HEK293 (cell line): Measurements from ENCODE around the gene ATF6.

Experiments
- CTCF ChIA-PET: fragments of 350-600 bp; formaldehyde crosslinking; extraction: SDS; loops from one replicate; lab custom pipeline; 2021; ENCODE audit warnings: antibody characterized with exemption; lab: Yijun Ruan, JAX
- POLR2A ChIA-PET: fragments of 300-600 bp; formaldehyde crosslinking; extraction: SDS; loops from one replicate; lab custom pipeline; 2020; ENCODE audit warnings: antibody characterized with exemption, inconsistent platforms; lab: Yijun Ruan, JAX
- H3K27ac ChIP-seq: fragments of 200-500 bp; sonication (Bioruptor generic); 2 replicates; pipeline ENCODE4 v1.5.1; 2014; ENCODE audit warnings: low read depth, low read length, control low read depth, inconsistent platforms; ENCODE audit errors: extremely low read depth
- H3K36me3 ChIP-seq, 2 experiments: fragments of 200-500 bp in 1 of 2; sonication (Bioruptor generic) in 1 of 2; 1 replicate in 1 of 2; 2 replicates in 1 of 2; pipeline ENCODE4 v1.5.1; 2014 to 2017; ENCODE audit warnings: inconsistent platforms in 2 of 2, low read length in 2 of 2; ENCODE audit not compliant: control insufficient read depth in 2 of 2, insufficient read depth in 1 of 2
- H3K4me1 ChIP-seq: fragments of 200-500 bp; sonication (Bioruptor generic); 2 replicates; pipeline ENCODE4 v1.5.1; 2014; ENCODE audit warnings: mild to moderate bottlenecking, low read length, inconsistent platforms; ENCODE audit not compliant: control insufficient read depth, insufficient read depth
- H3K4me3 ChIP-seq: 2 replicates; pipeline ENCODE4 v1.5.1; 2011; ENCODE audit warnings: low read depth, mild to moderate bottlenecking, control low read depth, low read length, moderate library complexity
- H3K9me3 ChIP-seq: fragments of 200-500 bp; sonication (Bioruptor generic); 2 replicates; pipeline ENCODE4 v1.5.1; 2014; ENCODE audit warnings: low read depth, low read length, inconsistent platforms; ENCODE audit not compliant: control insufficient read depth, insufficient read depth
- BCL11B ChIP-seq: fragments of 450-650 bp; formaldehyde crosslinking; IDR thresholded peaks from 2 replicates; pipeline ENCODE4 v1.5.1; 2016; ENCODE audit warnings: low read depth, missing biosample characterization, missing genetic modification characterization
- GLI4 ChIP-seq: fragments of 450-650 bp; formaldehyde crosslinking; IDR thresholded peaks from 2 replicates; pipeline ENCODE4 v1.5.1; 2016; ENCODE audit warnings: missing biosample characterization, missing genetic modification characterization
- SCRT1 ChIP-seq: fragments of 450-650 bp; formaldehyde crosslinking; IDR thresholded peaks from 2 replicates; pipeline ENCODE4 v1.5.1; 2016; ENCODE audit warnings: missing biosample characterization, missing genetic modification characterization, borderline replicate concordance
- SCRT2 ChIP-seq: fragments of 450-650 bp; formaldehyde crosslinking; IDR thresholded peaks from 2 replicates; pipeline ENCODE4 v1.5.1; 2016; ENCODE audit warnings: missing biosample characterization, missing genetic modification characterization
- SP7 ChIP-seq: fragments of 450-650 bp; formaldehyde crosslinking; IDR thresholded peaks from 2 replicates; pipeline ENCODE4 v1.5.1; 2016; ENCODE audit warnings: missing biosample characterization, missing genetic modification characterization
- TCF7L2 ChIP-seq: IDR thresholded peaks from 2 replicates; pipeline ENCODE4 v1.6.1; 2011; ENCODE audit warnings: low read depth, mild to moderate bottlenecking, inconsistent platforms, low read length, moderate library complexity, borderline replicate concordance
- TRIM28 ChIP-seq: IDR thresholded peaks from 2 replicates; pipeline ENCODE4 v1.6.1; 2011; ENCODE audit warnings: low read length, control low read depth, borderline replicate concordance
- ZBTB26 ChIP-seq: fragments of 450-650 bp; formaldehyde crosslinking; optimal IDR thresholded peaks from 2 replicates; pipeline ENCODE3; 2016; ENCODE audit warnings: missing biosample characterization, mild to moderate bottlenecking, missing genetic modification characterization
- ZBTB48 ChIP-seq: fragments of 450-650 bp; formaldehyde crosslinking; IDR thresholded peaks from 2 replicates; pipeline ENCODE4 v1.5.1; 2016; ENCODE audit warnings: missing biosample characterization, missing genetic modification characterization
- ZBTB6 ChIP-seq: fragments of 450-650 bp; formaldehyde crosslinking; IDR thresholded peaks from 2 replicates; pipeline ENCODE4 v1.5.1; 2017; ENCODE audit warnings: missing biosample characterization, missing genetic modification characterization
- ZFP3 ChIP-seq: fragments of 450-650 bp; formaldehyde crosslinking; IDR thresholded peaks from 2 replicates; pipeline ENCODE4 v1.5.1; 2016; ENCODE audit warnings: low read depth, missing biosample characterization, missing genetic modification characterization
- ZNF10 ChIP-seq: fragments of 450-650 bp; formaldehyde crosslinking; IDR thresholded peaks from 2 replicates; pipeline ENCODE4 v1.5.1; 2017; ENCODE audit warnings: missing biosample characterization, missing genetic modification characterization
- ZNF112 ChIP-seq: fragments of 450-650 bp; formaldehyde crosslinking; IDR thresholded peaks from 2 replicates; pipeline ENCODE4 v1.5.0; 2017; ENCODE audit warnings: missing biosample characterization, missing genetic modification characterization
- ZNF114 ChIP-seq: fragments of 450-650 bp; formaldehyde crosslinking; IDR thresholded peaks from 2 replicates; pipeline ENCODE4 v1.5.0; 2017; ENCODE audit warnings: missing biosample characterization, missing genetic modification characterization
- ZNF175 ChIP-seq: fragments of 450-650 bp; formaldehyde crosslinking; IDR thresholded peaks from 2 replicates; pipeline ENCODE4 v1.5.1; 2016; ENCODE audit warnings: missing biosample characterization, missing genetic modification characterization
- ZNF24 ChIP-seq: fragments of 450-650 bp; formaldehyde crosslinking; IDR thresholded peaks from 2 replicates; pipeline ENCODE4 v1.5.1; 2016; ENCODE audit warnings: missing biosample characterization, missing genetic modification characterization
- ZNF449 ChIP-seq: fragments of 450-650 bp; formaldehyde crosslinking; IDR thresholded peaks from 2 replicates; pipeline ENCODE4 v1.5.1; 2017; ENCODE audit warnings: missing biosample characterization, mild to moderate bottlenecking, missing genetic modification characterization, moderate library complexity
- ZNF544 ChIP-seq: fragments of 450-650 bp; formaldehyde crosslinking; IDR thresholded peaks from 2 replicates; pipeline ENCODE4 v1.5.0; 2017; ENCODE audit warnings: missing biosample characterization, missing genetic modification characterization
- ZNF585B ChIP-seq: fragments of 450-650 bp; formaldehyde crosslinking; IDR thresholded peaks from 2 replicates; pipeline ENCODE4 v1.5.1; 2016; ENCODE audit warnings: missing biosample characterization, missing genetic modification characterization
- ZNF654 ChIP-seq: fragments of 450-650 bp; formaldehyde crosslinking; IDR thresholded peaks from 2 replicates; pipeline ENCODE4 v1.5.1; 2016; ENCODE audit warnings: low read depth, missing biosample characterization, missing genetic modification characterization
- ZNF670 ChIP-seq: fragments of 450-650 bp; formaldehyde crosslinking; IDR thresholded peaks from 2 replicates; pipeline ENCODE4 v1.5.1; 2016; ENCODE audit warnings: missing biosample characterization, missing genetic modification characterization, low read depth
- ZNF707 ChIP-seq: fragments of 450-650 bp; formaldehyde crosslinking; IDR thresholded peaks from 2 replicates; pipeline ENCODE4 v1.5.1; 2016; ENCODE audit warnings: missing biosample characterization, missing genetic modification characterization
- TF ChIP-seq, protein P1 (sequence below): fragments of 450-650 bp; formaldehyde crosslinking; IDR thresholded peaks from 2 replicates; pipeline ENCODE4 v1.5.1; 2016; ENCODE audit warnings: missing biosample characterization, missing genetic modification characterization, borderline replicate concordance

The ATF6 gene

DNA sequence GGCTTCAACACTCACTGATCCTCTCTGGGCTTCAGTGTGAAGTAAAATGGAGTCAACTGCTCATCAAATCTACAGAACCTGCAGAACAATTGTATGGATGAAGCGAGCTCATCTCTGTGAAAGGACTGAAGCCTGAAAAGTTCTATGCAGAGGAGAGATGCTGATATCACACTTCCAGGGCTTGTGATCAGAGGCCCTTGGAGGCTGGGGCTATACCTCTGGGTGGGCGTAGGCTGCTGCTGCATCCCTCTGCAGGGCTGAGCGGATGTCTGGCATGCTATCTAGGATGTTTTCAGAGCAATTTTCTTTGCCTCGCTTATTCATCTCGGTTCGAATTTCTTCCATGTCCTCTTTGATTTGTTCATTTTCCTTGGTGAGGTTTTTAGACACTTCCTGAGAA lies 240.0 kb downstream of the ATF6 start:
- POLR2A ChIA-PET, result no interaction called here
- H3K36me3 ChIP-seq, result no peaks in the 10 kb centered on the region
- TF ChIP-seq ZNF114 (tag by site-specific recombination), result no peak
- H3K4me3 ChIP-seq, result no peak overlapping the region
- CTCF ChIA-PET, result interaction anchor here (0.6 kb wide), 2 partner anchors 42 to 139 kb away, joined by 4 to 5 read pairs; no protein-coding TSS in a partner anchor
- peaks cover 5% of the 10 kb centered on the region; the same call in 1 of the 2 replicates for H3K4me1 ChIP-seq
- H3K9me3 ChIP-seq, result no peaks in the 10 kb centered on the region
- H3K27ac ChIP-seq, result no peak overlapping the region

- TF ChIP-seq SP7 (tag by site-specific recombination), result no peak
- ChIA-PET CTCF (no interaction called here), POLR2A (interaction anchor here (0.6 kb wide), 1 partner anchor 8 kb away, joined by 3 read pairs; no protein-coding TSS in a partner anchor)
These were observed 241.3 kb downstream of the ATF6 start for GRCh38 chr1:162007466-162007865.

GRCh38 chr1:162008799-162009198 lies 242.7 kb downstream of the ATF6 start:
- H3K4me1 ChIP-seq, result peaks cover 2% of the 10 kb centered on the region; the same call in 1 of the 2 replicates
- POLR2A ChIA-PET, result no interaction called here
- H3K27ac ChIP-seq, result no peak overlapping the region
- H3K4me3 ChIP-seq, result no peak overlapping the region
- CTCF ChIA-PET, result no interaction called here
- H3K9me3 ChIP-seq, result no peaks in the 10 kb centered on the region
- H3K36me3 ChIP-seq, result no peaks in the 10 kb centered on the region
- TF ChIP-seq ZNF544 (tag by site-specific recombination) (no peak), SCRT1 (tag by site-specific recombination) (peak; percentile 58; the same call in 1 of the 2 replicates), ZNF449 (no peak), ZNF24 (tag by site-specific recombination) (no peak), SCRT2 (tag by site-specific recombination) (peak; percentile 71)

More at GRCh38 chr1:162007466-162007865, 241.3 kb downstream of the ATF6 start:
- H3K9me3 ChIP-seq, result no peaks in the 10 kb centered on the region
- peaks cover 5% of the 10 kb centered on the region; the same call in 1 of the 2 replicates for H3K4me1 ChIP-seq
- H3K36me3 ChIP-seq, result no peaks in the 10 kb centered on the region
- H3K4me3 ChIP-seq, result no peak overlapping the region
- H3K27ac ChIP-seq, result no peak overlapping the region

DNA sequence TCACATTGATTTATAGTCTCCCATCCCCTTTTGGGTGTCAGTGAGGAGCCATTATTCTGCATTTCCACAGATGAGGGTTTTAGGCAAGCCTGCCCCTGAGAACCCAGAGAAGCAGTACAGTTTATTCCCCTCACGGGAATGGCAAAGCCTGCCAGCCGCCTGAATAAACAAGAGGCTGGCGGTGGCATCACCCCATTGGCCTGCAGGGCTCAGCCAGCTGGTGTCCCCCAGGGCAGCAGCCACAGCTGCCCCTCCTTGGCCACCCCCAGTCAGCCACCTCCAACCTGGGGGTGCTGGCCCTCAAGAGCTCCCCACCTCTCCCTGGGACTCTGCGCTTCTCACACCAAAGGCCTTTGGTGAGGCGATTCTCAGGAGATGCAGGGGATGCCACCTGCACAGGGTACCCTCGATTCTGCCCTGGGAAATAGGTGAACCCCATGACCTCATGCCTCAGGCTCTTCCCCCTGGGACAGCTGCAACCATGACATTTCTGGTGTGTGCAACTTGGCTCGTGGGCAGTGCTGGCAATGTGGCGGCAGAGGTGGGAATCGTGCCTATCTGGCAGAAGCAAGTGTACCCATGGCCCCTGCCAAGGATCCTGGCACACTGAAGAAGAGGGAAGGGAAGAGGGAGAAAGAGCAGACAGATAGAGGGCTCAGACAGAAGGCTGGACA lies 243.5 kb downstream of the ATF6 start:
- ChIA-PET CTCF (no interaction called here), POLR2A (no interaction called here)
- H3K4me3 ChIP-seq, result no peak overlapping the region
- no peaks in the 10 kb centered on the region for H3K4me1 ChIP-seq
- H3K36me3 ChIP-seq, result no peaks in the 10 kb centered on the region
- H3K9me3 ChIP-seq, result no peaks in the 10 kb centered on the region
- H3K27ac ChIP-seq, result no peak overlapping the region
- no peak for TF ChIP-seq ZFP3 (tag by site-specific recombination)
- no peak for TF ChIP-seq TRIM28
- TF ChIP-seq, protein P1, sequence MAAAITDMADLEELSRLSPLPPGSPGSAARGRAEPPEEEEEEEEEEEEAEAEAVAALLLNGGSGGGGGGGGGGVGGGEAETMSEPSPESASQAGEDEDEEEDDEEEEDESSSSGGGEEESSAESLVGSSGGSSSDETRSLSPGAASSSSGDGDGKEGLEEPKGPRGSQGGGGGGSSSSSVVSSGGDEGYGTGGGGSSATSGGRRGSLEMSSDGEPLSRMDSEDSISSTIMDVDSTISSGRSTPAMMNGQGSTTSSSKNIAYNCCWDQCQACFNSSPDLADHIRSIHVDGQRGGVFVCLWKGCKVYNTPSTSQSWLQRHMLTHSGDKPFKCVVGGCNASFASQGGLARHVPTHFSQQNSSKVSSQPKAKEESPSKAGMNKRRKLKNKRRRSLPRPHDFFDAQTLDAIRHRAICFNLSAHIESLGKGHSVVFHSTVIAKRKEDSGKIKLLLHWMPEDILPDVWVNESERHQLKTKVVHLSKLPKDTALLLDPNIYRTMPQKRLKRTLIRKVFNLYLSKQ, result no peak
- TF ChIP-seq TCF7L2, result no peak
- no peak for TF ChIP-seq GLI4 (tag by site-specific recombination)
- no peak for TF ChIP-seq BCL11B (tag by site-specific recombination)
- TF ChIP-seq ZBTB48 (tag by site-specific recombination), result no peak
- no peak for TF ChIP-seq ZBTB26
- TF ChIP-seq SCRT2 (tag by site-specific recombination), result no peak
- no peak for TF ChIP-seq ZNF654 (tag by site-specific recombination)
- TF ChIP-seq ZNF112 (tag by site-specific recombination), result no peak
- no peak for TF ChIP-seq ZNF707
- TF ChIP-seq ZNF10 (tag by site-specific recombination), result no peak
- TF ChIP-seq ZNF585B (tag by site-specific recombination), result no peak
- TF ChIP-seq ZBTB6 (tag by site-specific recombination), result no peak
- TF ChIP-seq ZNF175 (tag by site-specific recombination), result no peak
- no peak for TF ChIP-seq ZNF670 (tag by site-specific recombination)
